Kidney (tissue), 14 donors: Measurements from ENCODE around the gene PLD6. TPM values are rescaled to one million over a fixed set of nuclear protein-coding genes. Genes with fewer than 3 reads are reported as not detected.

Experiments
- DNase-seq, 5 donors: peaks; one replicate each; pipeline ENCODE4 v3.0.0-alpha.2; 2013 to 2020
- FAIRE-seq: peaks from 2 replicates; lab custom pipeline; 2012; peaks lifted over from hg19 to GRCh38; lab: Jason Lieb, UNC
- H3K27ac ChIP-seq, 2 donors: one replicate each; pipeline ENCODE4 v1.7.0; 2013; ENCODE audit warnings: low read depth in 2 of 2, low read length in 2 of 2, inconsistent platforms in 1 of 2
- H3K27me3 ChIP-seq: one replicate; pipeline ENCODE4 v1.7.1; 2013; ENCODE audit warnings: low read length, inconsistent platforms; ENCODE audit not compliant: control insufficient read depth, insufficient read depth
- H3K36me3 ChIP-seq, 3 donors: one replicate each; pipeline versions ENCODE4 v1.7.0 to v1.7.1; 2013; ENCODE audit warnings: low read length in 3 of 3, control low read depth in 1 of 3, inconsistent platforms in 1 of 3; ENCODE audit not compliant: insufficient read depth in 3 of 3, control insufficient read depth in 2 of 3
- H3K4me1 ChIP-seq, 3 donors: one replicate each; pipeline versions ENCODE4 v1.7.0 to v1.7.1; 2013; ENCODE audit warnings: low read length in 3 of 3, inconsistent platforms in 1 of 3, low read depth in 1 of 3; ENCODE audit not compliant: control insufficient read depth in 2 of 3, insufficient read depth in 2 of 3
- H3K4me3 ChIP-seq, 3 donors: one replicate each; pipeline versions ENCODE4 v1.7.0 to v1.8.1; 2013; ENCODE audit warnings: low read length in 3 of 3, control low read depth in 1 of 3, inconsistent platforms in 1 of 3
- H3K9ac ChIP-seq, 3 donors: one replicate each; pipeline versions ENCODE4 v1.7.0 to v1.7.1; 2013; ENCODE audit warnings: low read length in 3 of 3, control low read depth in 1 of 3, inconsistent platforms in 1 of 3
- H3K9me3 ChIP-seq, 3 donors: one replicate each; pipeline versions ENCODE4 v1.7.0 to v1.7.1; 2013; ENCODE audit warnings: low read length in 3 of 3, control low read depth in 1 of 3, inconsistent platforms in 1 of 3; ENCODE audit not compliant: control insufficient read depth in 2 of 3, insufficient read depth in 1 of 3
- CTCF ChIP-seq: IDR thresholded peaks from 3 replicates; pipeline ENCODE4 v1.5.1; 2012; ENCODE audit warnings: mild to moderate bottlenecking, moderate library complexity, borderline replicate concordance; ENCODE audit not compliant: insufficient read depth; ENCODE audit errors: extremely low read depth
- intact Hi-C: fragments of 100-400 bp; cut with DNase I; formaldehyde crosslinking; loops from one replicate; pipeline ENCODE4 v1.11.1; 2022
- polyA plus RNA-seq: library from polyadenylated mRNA; stranded (reverse); fragments of 350-450 nt; fragmentation: Illumina TruSeq; extraction: RNeasy Lipid Tissue Mini Kit (QIAGEN cat#74804); gene quantifications from one replicate; pipeline ENCODE4 v1.2.3, GENCODE V29; 2014; ENCODE audit warnings: low read depth, low replicate concordance; ENCODE audit not compliant: insufficient read depth
- total RNA-seq: library from RNA; stranded (reverse); fragmentation: NEBNext Ultra II Directional; extraction: Animal tissue kit (Norgen Biotek cat#: 25700); gene quantifications from one replicate; pipeline ENCODE4 v1.2.1, GENCODE V29; 2021
- donor health status: control.
- donor health status: control.
- donor health status: control.
- donor health status: control.
- donor health status: control.
- donor health status: DM: yes; HTN: yes; CAD: no.
- donor health status: Normal renal cell carcinoma (clear cell type).

Gene PLD6
- total and polyA plus RNA-seq, 2 donors from 2014 or later, result 2.9 to 3.7 TPM

- no peak for DNase-seq
- no peak for TF ChIP-seq CTCF
These were observed 32.2 kb downstream of the PLD6 start for GRCh38 chr17:17173921-17174320.

DNA sequence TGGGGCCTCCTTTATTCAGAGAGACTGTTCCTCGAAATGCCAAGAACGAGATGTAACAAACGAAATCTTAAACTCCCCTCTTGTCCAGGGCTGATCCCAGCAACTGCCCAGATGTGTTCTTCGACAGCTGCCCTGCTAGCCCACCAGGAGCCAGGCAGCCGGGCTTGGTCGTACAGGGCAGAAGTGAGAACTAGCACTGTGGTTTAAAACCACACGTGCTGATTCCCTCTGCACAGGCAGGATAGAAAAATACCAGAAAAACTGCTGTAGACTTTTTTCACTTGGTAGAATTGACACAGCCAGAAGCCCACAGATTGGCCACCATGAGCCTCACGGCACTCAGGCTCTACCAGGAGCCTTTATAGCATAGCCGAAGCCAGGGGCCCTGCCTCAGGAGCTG is 33.1 kb downstream of the PLD6 start:
- Histone ChIP-seq H3K27ac (peak overlapping the region in 1 of 2 donors; percentile 5), H3K4me3 (no peak overlapping the region), H3K4me1 (peaks cover 0 to 7% (median 0%) of the 10 kb centered on the region in 3 donors), H3K27me3 (no peaks in the 10 kb centered on the region), H3K9ac (no peak overlapping the region), H3K9me3 (no peaks in the 10 kb centered on the region), H3K36me3 (peaks cover 3 to 70% (median 48%) of the 10 kb centered on the region in 3 donors)
- DNase-seq (no peak), FAIRE-seq (no peak)
- intact Hi-C loops, result no loop called here
- TF ChIP-seq CTCF, result no peak

More at GRCh38 chr17:17173921-17174320, 32.2 kb downstream of the PLD6 start:
- no peak overlapping the region for H3K9ac ChIP-seq
- H3K4me1 ChIP-seq, result peaks cover 0 to 7% (median 0%) of the 10 kb centered on the region in 3 donors
- FAIRE-seq, result no peak
- intact Hi-C loops, result no loop called here
- H3K27ac ChIP-seq, result no peak overlapping the region
- peaks cover 3 to 78% (median 46%) of the 10 kb centered on the region in 3 donors for H3K36me3 ChIP-seq
- no peak overlapping the region for H3K4me3 ChIP-seq
- H3K9me3 ChIP-seq, result no peaks in the 10 kb centered on the region
- no peaks in the 10 kb centered on the region for H3K27me3 ChIP-seq

DNA sequence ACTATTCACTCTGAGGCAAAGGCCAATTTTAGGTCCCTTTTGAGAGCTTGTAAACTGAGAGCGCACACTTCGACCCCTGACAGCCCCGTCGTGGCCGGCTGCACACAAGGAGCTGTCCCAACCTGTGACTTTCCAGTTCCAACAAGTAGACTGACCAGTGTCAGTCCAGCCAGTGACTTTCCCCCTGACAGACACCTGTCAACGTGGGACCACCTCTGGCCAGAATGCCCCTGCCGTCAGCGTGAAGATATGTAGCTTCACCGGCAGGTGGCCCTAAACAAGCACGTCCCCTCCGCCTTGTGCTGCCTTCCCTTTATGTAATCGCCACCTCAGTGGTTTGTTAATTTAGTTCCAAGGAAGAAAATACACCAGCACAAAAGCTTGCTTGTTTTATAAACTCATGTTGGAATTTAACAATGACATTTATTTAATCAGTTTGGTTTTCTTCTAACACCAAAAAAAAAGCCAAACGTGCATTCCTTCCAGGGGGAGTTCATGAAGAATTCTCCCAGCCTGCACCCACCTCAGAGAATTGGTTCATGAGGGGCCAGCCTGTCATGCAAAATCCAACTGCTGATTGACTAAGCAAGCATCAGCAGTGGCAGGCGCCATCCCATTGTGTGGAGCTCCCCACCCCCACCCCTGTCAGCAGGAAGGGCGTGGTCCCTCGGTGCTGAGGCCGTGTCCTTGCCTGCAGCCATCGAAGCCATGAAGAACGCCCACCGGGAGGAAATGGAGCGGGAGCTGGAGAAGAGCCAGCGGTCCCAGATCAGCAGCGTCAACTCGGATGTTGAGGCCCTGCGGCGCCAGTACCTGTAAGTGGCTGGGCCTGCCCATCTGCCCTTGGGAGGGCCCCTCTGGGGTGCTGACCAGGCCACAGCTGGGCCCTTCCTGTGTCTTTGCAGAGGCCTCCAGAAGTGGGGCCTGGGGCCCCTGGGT is 33.9 kb downstream of the PLD6 start:
- no peaks in the 10 kb centered on the region for H3K27me3 ChIP-seq
- no peak overlapping the region for H3K9ac ChIP-seq
- H3K4me3 ChIP-seq, result no peak overlapping the region
- peaks cover 3 to 70% (median 44%) of the 10 kb centered on the region in 3 donors for H3K36me3 ChIP-seq
- TF ChIP-seq CTCF, result no peak
- no peak overlapping the region for H3K27ac ChIP-seq
- no peak for FAIRE-seq
- DNase-seq, result peak in 1 of 5 donors; percentile 32
- no peaks in the 10 kb centered on the region for H3K9me3 ChIP-seq
- H3K4me1 ChIP-seq, result peaks cover 0 to 7% (median 0%) of the 10 kb centered on the region in 3 donors
- intact Hi-C loops, result no loop called here
